Activated T-cell treated with anti-CD3 and anti-CD28 coated beads, Interleukin-2, amount 50 U/mL, for 1 hour (primary cell): ENCODE results near the gene DCTN3.
"Not testable (repeated sequence)": the region's sequence is repeated elsewhere in the genome, so short reads cannot be mapped to it uniquely, and the experiment has no call there.

Source experiments
- DNase-seq: peaks from one replicate; pipeline ENCODE4 v3.0.0-alpha.2; 2020

The DCTN3 gene

DNA sequence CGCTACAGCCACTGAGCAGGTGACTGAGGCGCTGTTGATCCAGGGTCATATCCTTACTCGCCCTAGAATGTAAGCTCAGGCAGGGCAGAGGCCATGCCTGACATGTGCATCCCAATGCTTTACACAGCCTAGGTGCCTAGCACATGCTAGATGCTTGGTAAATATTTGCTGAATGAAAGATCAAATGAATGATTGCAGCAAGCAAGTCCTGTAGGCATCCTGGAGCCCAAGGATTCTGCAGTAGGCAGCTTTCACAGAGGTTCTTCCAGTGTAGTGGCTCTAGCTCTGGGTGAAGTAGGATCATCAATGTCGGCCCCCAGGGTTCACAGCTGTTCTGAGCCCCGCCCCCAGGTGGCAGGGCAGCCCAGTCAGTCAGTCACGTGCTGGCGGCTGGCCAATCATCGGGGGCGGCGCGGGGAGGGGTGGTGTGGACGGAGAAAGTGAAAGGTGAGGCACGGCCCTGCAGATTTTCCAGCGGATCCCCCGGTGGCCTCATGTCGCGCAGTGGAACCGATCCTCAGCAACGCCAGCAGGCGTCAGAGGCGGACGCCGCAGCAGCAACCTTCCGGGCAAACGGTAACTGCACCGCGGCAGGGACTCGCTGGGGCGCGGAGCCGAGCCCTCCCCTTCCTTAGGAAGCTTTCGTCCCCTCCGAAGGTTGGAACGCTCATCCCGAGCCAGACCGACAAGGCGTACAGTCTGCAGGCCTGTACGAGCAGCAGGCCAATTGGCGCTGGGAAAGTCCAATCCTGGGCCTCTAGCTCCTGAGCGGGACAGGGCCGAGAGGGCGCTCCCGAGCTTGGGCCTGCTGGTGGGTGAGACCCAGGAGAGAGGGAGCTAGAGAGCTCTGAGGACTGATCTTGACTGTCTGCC is 26.2 kb upstream of the DCTN3 start, which contains the start of gene GALT:
TSS of gene GALT (plus strand) at position 465 of the 873 bp plus-strand sequence. CDS start at position 495, 30 bp downstream.
- peak; percentile 96 for DNase-seq

DNA sequence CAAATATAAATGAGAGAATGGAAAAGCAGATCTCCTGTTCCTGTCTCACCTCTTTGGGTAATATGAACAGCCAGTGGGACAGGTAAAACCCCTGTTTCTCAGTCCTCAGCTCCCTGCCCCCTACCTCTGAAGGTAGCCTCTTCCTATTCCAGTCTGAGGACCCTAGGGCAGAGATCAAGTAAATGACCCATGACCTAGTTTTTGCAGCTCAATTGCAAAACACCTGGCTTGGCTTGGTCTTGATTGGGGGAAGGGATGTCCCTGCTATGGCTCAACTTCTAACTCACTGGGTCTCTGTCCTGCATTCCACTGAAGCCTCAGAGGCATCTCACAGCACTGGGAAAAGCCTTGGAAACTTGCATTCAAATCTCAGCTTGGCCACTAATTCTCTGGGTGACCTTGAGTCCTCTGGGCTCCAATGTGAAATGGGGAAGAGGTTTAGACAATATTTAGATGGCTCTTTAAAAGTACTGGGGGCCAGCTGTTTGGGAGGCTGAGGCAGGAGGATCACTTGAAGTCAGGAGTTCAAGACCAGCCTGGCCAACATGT is 24.5 kb upstream of the DCTN3 start:
- no peak for DNase-seq

DNA sequence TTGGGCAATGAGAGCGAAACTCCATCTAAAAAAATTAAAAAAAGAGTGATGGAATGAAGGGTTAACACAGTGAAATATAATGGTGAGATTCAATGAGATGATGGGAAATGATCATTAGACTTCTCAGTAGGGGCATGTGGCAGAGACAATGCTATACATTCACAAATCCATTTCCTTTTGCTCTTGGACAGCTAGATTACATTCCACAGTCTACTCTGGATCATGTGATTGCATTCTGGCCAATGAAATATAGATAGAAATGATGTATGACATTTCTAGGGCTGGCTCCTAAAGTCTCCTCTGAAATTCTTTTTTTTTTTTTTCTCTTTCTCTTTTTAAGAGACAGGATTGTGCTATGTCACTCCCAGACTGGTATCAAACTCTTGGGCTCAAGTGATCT is 22.4 kb upstream of the DCTN3 start:
- no peak for DNase-seq

DNA sequence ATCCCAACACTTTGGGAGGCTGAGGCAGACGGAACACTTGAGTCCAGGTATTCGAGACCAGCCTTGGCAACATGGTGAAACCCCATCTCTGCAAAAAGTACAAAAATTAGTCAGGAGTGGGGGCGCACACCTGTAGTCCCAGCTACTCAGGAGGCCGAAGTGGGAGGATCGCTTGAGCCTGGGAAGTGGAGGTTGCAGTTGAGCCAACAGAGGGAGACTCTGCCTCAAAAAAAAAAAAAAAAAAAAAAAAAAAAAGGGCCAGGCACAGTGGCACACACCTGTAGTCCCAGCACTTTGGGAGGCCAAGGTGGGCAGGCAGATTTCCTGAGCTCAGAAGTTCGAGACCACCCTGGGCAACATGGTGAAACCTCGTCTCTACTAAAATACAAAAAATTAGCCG is 19.0 kb upstream of the DCTN3 start:
- DNase-seq, result not testable (repeated sequence)

DNA sequence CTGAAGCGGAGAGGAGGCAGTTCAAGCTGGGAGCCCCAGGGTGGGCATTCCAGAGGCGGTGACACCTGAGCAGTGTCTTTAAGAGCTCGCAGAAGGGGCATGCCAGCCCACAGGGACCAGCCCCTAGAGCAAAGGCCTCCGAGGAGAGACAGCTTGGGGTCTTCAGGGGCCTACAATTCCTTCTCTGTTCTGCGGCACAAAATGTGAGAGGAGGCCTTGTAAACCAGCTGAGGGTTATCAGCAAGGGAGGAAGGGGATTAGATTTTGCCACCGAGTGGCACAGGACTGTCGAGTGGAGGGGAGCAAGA is 17.8 kb upstream of the DCTN3 start:
- no peak for DNase-seq

DNA sequence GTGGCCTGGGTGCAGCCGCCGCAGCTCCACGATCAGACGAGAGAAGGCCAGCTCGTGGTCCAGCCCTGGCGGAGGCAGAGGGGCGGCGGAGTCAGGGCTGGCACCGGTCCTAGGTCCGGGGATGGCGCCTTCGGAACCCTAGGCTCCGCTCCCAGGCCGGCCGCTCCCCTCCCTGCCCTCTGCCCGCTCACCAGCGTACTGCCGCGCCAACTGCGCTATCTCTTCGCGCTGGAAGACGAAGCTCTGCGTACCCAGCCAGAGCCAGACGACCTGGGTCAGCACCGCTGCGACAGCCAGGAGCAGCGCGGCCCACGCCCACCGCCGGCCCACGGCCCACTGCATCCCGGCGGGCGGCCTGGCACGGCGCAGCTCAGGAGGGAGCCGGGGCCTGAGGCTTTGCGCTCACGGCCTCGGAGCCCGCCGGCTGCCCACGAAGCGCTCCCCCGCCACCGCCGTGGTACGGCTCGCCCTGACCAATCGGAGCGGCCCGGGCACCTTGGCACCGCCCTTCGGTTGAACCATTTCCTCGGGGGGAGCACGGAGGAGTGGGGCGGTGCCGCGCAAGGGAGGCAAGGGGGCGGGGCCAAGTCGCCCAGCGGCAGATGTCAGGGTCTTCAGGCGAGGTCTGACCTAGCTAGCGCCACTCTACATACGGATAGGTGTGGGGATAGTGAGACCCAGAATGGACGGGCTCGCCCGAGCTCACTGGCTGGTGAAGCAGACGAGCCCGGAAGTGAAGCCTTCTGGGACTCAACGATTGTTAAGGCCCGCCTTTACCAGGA is 17.3 kb upstream of the DCTN3 start, which contains the start of gene SIGMAR1:
TSS of gene SIGMAR1 (minus strand) at position 432 of the 782 bp plus-strand sequence. CDS start at position 342, 90 bp downstream.
- DNase-seq, result peak; percentile 96

DNA sequence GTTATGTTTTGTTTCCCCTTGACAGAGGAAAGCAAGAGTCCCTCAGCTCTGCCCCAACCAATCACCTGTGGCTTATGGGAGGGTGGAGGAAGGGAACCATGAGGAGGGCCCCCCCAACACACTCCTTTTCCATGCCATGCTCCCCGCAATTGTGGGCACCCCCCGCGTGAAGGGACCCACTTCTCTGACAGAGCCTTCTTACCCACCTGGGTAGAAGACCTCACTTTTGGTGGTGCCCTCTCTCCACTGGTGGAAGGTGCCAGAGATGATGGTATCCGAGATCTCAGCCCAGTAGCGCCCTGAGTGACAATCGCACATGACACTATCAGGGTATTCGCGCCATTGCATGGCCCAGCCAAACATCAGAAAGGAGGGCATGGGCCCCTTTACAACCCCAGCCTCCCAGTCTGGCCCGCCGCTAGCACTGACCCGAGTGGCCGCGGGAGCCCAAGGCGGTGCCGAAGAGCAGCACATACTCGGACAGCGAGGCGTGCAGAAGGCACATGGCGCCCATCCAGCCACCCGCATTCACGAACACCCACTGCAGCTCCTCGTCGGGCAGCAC is 16.6 kb upstream of the DCTN3 start:
- DNase-seq, result no peak

DNA sequence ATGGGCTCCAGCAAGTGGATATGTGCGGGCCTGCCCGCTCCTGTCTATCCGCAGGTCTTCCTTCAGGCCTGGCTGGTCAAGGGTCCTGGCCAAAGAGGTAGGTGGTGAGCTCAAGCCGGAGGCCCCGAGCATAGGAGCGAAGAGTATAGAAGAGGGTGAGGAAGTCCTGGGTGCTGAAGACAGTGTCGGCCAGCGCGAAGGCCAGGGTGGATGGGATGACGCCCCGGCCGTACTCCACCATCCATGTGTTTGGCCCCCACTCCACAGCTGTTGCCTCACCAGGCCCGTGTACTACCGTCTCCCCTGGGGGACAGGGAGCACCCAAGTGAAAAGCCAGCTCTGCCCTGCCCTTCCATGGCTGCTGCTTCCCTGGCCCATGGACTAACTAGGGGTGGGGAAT is 15.3 kb upstream of the DCTN3 start:
- no peak for DNase-seq

DNA sequence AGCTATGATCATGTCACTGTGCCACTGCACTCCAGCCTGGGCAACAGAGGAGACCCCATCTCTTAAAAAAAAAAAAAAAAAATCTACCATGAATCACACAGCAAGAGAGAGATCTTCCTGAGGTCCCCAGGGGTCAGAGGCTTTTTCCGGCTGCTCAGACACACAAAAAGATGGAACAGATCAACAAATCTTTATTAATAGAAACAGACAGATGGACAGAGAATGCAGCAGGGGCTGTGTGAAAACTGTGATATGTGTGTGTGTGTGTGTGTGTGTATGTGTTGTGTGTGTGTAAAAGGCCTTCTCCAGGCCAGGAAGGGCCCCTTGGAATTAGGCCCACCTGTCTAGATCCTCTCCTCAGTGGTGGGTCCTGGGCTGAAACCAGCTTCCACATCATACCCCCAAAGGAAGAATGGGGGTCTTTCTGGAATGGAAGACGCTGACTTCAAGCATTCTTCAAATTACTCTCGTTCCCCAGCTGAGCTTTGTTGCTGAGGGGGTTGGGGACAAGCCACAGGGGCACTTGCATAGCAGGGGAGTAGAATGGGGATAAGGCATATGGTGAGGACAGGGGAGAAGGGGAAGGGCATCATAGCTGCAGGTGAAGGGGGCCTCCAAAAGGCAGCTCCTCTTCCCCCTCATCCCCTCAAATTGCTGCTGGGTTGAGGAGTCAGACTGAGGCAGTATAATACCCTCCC is 14.4 kb upstream of the DCTN3 start:
- DNase-seq, result no peak

DNA sequence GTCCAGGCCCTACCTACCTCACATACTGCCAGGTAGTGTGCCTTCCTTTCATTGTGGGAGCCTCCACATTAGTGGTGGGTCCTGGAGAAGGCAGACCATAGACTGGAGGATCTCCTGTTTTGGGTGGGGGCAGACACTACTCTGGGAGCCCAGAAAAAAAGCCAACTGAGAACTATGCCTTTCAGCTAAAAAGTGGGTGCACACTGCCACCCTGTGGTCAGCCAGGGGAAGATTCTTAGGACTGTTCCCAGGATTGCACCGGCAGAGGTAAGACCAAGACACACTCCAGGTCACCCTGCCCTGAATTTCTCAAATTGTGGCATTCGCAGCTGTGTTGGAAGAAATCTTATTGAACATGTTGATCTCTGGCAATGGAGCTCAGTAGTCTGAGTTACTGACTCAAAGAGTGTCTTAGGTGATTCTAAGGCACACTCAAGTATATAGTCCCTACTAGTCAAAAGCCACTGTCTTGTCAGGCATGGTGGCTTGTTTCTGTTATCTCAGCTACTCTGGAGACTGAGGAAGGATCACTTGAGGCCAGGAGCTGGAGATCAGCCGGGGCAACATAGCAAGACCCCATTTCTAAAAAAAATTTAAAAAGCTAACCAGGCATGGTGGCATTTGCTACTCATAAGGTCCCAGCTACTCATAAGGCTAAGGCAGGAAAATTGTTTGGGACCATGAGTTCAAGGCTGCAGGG is 13.7 kb upstream of the DCTN3 start:
- peak; percentile 80 for DNase-seq

DNA sequence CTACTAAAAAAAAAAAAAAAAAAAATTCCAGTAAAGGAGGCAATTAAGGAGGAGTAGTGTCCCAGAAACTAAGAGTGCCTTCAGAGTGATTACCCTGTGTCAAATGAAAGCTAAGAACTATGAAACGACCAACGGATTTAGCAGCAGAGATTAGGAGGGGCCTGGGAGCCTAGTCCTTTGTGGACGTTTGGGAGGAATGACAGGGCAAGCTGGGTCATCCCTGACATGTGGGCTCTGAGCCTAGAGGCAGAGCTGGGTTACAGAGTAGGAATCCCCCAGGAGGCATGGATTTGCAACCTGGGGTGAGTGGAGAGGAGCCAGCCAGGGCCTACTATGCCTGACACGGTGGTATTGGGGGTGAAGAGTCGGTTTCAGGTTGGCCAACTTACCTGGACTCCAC is 12.9 kb upstream of the DCTN3 start:
- no peak for DNase-seq

DNA sequence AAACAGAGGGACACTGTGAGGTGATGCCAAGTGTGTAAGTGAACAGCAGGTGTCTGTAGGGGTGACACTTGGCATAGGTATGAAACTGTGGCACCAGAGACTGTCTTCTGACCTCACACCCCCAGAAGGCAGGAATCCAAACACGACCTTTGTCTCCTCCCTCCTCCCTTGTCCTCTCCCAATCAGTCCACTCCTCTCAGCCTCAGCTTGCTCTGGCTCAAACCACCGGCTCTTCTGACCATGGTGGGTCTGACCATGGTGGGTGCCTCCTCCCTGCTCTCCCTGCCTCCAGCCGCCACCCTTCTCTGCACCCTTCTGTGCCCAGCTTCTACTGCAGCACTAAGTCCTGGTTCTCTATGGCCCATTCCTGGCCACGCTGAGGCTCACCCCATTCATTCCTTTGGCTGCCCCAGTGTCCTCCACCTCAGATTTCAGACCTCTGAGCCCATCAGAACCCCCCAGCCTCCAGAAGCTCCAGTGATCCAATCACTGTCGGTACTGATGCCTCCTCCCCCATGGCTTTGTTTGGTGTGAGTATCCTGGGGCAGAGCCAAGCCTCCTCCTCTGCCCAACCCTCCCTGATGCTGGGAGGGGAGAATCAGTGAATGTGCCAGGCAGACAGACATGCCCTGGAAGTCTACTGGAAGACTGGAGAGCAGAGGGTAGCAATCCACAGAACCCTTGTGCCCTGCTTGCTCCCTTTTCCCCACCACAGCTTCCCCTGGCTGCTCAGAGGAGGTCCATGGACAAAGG is 10.3 kb upstream of the DCTN3 start:
- DNase-seq, result no peak

DNA sequence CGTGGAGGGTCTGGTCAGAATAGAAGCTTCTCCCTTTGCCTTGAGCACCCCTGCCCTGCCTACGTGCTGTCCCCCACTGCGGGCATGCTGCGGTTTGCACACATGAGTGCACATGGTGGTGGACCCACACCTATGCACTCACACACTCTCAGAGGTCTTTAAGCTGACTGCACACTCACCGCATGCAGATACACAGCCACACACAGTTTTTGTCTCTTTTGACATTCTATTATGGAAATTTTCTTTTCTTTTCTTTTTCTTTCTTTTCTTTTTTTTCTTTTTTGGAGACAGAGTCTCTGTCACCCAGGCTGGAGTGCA is 9.2 kb upstream of the DCTN3 start:
- no peak for DNase-seq

DNA sequence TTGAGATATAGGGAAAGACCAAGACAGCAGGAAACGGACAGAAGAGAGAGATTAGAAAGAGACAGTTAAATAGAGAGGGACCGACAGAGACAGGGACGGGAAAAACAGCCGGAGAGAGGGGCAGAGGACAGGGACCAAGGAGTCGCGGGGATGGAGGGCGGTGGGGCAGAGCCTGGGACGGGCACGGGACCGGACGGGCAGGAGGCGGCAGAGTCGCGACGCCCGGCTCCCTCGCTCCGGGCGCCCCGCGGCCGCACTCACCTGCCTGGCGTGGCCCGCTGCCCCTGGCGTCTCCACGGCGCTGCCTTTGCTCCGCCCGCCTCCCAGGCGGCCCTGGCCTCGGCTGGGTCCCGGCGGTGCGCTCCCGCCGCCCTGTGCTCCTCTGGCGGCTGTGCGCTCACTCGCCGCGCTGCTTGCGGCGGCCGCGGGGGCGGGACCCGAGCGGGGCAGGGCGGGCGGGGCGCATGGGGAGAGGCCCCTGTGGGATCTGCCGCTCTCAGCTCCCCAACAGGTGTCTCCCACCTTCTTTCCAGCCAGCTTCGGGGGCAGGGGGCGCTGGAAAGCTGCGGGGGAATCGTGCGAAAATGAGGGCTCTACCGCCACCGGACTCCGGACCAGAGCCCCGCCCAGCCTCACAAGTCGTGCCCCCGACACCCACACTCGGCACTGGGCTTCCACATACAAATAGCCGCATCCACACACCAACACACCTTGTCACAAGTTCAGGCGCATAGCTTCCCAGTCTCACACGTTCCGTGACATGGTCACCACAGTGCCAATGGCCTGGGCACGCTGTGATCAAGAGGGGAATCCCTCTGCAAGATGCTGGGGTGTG is 8.6 kb upstream of the DCTN3 start, which contains the start of gene ARID3C:
TSS of gene ARID3C (minus strand) at position 411 of the 835 bp plus-strand sequence. CDS start 1,052 bp downstream, outside the sequence.
- peak; percentile 62 for DNase-seq

DNA sequence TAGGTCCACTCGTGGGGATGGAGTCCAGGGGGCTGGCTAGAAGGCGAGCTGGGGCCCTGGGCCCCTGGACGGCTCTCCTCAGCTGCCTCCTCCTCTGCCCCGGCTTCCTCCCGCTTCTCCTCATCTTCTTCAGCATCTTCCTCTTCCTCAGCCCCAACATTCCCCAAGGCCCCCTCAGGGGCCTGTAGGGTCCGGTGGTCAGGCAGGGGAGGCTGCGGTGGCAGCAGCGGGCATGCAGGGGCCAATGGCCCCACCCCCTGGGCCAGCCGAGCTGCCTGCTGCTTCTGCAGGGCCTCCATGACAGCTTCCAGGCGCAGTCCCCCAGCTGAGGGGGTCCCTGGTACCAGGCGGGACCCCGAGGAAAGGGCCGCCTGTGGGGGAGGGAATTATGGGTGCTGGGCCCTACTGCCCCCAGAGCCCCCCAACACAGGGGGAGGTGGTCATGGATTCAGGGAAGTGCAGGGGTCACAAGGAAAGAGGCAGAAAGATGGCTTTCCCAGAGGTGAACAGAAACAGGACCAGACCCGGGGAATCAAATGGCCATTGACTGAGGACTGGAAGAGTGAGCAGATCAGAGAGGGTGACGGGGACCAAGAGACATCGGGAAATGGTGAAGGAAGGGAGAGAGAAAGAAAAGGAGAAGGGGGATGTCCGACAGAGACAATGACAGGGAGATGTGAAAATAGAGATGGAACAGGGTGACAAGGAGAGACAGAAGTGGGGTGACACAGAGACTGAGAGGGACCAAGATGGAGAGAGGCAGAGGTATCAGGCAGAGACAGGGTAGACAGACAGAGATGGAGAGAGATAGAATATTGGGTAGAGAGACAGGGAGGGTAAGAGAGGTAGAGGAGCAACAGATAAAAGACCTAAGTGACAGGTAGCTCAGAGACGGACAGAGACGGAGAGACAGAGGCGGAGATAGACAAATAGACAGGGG is 7.7 kb upstream of the DCTN3 start:
- DNase-seq, result no peak

DNA sequence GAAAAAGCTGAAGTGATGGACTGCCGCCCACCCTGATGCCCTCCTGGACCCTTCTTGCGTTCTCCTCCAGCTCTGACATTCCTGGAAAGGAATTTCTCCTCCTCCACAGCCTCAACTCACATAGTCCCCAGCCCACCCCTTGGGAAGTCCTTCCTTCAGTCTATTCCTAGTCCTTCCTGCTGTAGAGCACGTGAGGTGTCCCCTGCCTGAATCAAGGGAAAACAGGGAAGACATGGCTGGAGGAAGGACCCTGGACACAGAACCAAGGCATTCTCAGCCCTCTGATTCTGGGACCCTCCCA is 4.8 kb upstream of the DCTN3 start:
- no peak for DNase-seq

DNA sequence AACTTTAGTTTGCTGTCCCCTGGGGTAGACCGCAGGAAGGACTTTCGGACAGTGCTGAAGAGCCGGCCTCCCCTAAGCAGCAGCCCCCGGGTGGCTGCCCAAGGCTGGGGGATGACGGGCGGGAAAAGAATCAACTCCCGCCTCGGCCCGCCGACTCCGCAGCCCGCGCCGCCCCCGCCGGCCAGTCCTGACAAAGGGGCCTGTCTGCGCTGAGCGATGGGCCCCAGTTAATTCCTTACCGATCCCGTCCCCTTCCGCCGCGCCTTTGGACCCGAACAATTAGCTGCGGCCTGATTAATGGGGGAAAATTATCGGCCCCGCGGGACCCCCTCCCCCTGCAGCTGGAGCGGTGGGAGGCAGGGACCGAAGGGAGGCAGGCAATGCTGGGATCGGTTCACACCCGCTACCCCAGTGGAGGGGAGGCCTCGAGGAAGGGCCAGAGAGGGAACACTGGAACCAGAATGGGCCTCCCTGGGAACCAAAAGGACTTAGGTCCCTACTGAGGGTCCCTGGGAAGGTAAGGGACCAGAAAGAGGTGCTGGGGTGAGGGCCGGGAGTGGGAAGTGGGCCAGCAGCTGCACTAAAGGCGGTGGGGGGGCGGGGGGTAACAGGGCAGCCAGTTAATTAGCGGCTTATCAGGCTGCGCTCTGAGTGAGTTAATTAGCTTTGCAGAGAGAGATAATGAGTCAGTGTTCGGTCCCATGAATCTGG is 4.3 kb upstream of the DCTN3 start:
- no peak for DNase-seq

DNA sequence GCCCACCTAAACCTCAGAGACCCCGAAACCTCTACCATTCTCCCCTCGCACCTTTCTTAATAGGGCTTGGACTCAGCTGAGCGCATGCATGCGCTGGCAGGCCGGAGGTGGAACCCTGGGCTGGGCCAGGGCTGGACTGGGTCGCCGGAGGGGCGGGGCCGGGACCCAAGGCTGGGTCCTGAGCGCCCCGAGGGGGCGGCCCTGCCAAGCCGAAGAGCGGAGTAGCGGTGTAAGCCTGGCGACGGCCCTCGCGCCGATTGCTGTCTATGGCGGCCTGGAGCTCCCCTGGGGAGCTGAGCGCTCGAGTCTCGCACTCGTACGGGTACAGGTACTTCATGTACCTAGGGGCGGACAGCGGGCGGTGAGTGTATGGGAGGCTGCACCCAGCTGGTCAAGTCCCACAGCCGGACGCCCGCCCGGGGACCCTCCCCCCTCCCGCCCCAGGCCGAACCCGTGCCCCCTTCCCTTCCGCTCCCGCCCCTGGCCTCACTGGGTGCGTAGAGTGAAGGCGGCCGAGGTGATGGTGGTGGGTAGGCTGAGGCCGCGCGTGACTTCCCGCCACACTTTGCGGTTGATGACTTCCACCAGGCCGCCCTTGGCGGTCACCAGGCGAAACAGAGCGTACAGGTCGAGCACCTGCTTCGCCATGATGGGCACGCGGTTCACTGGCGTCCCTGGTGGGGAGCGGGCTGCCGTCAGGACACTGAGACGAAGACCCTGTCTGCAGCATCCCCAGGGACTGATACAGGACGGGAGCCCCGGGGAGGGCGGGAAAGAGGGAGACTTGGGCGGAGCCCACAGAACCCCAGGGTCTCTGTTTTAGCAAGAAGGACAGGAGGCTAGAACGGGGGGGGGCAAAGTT is 3.3 kb upstream of the DCTN3 start:
- DNase-seq, result peak; percentile 33
